Body of pancreas (tissue), 4 donors: ENCODE measurements around the gene TMA7.

Source experiments
- CTCF ChIP-seq, 7 experiments: fragments of 450-650 bp in 4 of 7; fragments of 200-600 bp in 3 of 7; sonication (generic) in 3 of 7; IDR thresholded peaks; one replicate each; pipeline ENCODE4 v1.5.1; 2016 to 2019; ENCODE audit warnings: antibody characterized with exemption in 7 of 7
- POLR2A ChIP-seq, 3 donors: fragments of 450-650 bp; IDR thresholded peaks; one replicate each; pipeline ENCODE4 v1.6.1; 2016; ENCODE audit warnings: antibody characterized with exemption in 3 of 3, mild to moderate bottlenecking in 2 of 3

GRCh38 chr3:48419149-48419548 lies 20.9 kb upstream of the TMA7 start:
- TF ChIP-seq CTCF (IDR thresholded peaks at IDR 0.05) = no peak
- no peak for TF ChIP-seq POLR2A (IDR thresholded peaks at IDR 0.05)
